Stimulated activated CD8-positive, alpha-beta memory T cell treated with anti-CD3 and anti-CD28 coated beads, Interleukin-2, amount 100 ng/mL, for 1 hour (primary cell): ENCODE measurements around the gene RTL5.
A peak's percentile ranks its signal among the peaks of the same experiment; 100 is the strongest.

Experiments
- DNase-seq, 2 donors: peaks; one replicate each; pipeline ENCODE4 v3.0.0-alpha.2; 2020; ENCODE audit warnings: low read depth in 2 of 2

The RTL5 gene

DNA sequence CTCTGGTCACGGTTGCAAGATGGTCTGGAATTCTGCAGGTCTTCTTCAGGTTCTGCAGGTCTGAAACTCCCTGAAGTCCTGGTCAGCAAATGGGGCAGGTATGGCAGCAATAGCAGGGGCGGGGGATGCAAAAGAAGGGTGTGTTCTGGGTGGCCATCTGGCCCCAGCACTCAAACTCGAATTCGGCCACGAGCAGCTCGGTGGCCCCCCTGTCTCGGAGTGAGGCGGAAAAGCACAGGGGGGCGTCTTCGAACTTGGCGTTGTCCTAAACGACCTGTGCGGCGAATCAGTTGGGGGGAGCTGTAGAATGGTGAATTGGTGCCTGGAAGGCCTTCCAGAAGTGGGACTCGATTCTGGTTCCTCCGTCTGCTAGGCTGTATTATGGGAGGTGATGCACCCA, 2.1 kb downstream of the RTL5 start:
- DNase-seq: no peak

GRCh38 chrX:72128881-72129280, 2.8 kb downstream of the RTL5 start:
- no peak for DNase-seq

- no peak for DNase-seq
Measured at GRCh38 chrX:72128183-72128834, 3.4 kb downstream of the RTL5 start.

- no peak for DNase-seq
Measured at GRCh38 chrX:72127332-72127731, 4.4 kb downstream of the RTL5 start.

DNA sequence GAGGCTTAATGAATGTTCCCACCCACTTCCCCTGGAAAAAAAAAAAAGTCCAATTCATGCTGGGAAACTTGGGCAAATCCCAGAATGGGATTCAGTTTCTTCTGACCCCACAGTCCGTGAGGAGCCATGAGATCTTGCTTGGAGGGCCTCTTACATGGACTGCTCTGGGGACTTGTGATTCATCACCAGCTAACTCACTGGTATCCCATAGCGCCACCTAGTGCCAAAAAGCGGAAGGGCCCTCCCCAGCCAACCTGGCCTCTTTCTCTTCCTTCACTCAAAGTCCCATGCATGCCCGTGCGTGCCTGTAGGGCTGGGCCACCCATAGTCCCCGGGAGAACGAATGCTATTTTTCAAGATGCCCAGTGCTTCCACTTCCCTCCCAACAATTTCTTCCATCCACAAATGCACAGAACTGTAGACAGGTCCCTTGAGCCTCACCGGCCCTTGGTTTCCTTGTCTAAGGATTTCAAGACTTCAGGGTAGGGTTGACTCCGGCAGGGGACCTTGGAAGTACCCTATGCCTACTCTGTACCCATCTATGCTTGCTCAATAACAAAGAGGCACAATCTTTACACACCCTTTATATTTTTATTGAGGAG, 5.1 kb downstream of the RTL5 start:
- peak; percentile 64 to 68 for DNase-seq

- no peak for DNase-seq
Measured at GRCh38 chrX:72126048-72126415, 5.7 kb downstream of the RTL5 start.

- no peak for DNase-seq
Measured at GRCh38 chrX:72125331-72126047, 6.2 kb downstream of the RTL5 start.

DNA sequence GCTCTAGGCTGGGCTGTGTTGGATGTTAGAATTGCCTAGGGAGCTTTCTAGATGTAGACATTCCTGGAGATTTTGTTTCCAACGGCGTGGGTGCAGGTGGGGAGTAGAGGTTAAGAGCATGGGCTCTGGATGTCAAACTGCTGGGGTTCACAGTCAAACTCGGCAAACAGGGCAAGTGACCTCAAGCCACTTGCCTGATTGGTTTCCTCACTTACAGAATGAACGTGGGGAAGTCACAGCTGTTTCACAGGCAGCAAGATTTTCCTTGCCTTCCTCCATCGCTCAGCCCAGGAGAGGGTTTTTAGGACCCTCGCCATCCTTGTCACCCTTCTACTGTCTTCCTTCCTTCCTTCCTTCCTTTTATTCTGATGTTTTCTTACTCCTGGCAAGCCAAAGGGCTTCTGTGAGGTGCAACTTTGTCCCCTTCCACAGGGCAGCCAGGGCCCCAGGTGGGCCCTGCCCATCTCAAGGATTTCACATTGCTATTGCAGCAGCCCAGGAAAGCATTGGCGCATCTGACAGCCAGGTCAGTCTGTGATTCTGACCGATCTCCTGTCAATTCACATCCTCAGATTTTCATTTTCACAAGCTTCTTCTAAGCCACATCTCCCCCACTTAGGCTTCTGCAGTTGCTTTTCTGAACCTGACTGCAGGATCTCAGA, 7.0 kb downstream of the RTL5 start:
- DNase-seq: no peak

DNA sequence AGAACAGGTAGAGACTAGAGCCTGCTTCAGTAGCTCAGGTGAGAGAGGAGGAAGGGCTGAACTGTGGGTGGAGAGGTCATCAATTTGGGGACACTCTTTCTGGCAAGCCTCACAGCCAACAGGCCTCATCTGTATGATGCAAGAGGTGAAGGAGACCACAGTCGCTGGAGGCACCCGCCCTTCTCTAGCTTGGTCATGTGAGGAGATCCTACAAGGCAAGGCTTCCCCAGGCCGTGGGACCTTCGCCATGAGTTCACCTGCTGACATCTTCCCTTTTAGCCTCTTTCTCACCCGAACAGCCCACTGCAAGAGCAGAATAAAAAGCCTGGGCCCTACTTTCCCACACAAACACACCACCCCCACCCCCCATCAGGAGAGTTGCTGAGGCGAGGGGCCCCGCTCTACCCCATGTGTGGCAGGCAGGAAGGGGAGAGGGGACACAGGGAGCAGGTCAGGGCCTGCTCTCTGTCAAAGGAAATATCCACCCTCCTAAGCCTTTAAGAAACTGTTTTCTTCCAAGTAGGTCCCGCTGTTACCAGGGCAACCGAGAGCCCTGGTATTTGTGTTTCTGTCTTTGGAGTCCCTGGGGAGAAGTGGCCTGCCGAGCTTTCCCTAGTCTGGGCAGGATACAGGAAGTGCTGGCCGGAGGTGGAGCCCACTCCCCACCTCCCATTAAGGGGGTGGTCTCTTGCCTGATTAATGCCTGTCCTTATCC, 8.1 kb downstream of the RTL5 start:
- DNase-seq: no peak

GRCh38 chrX:72122621-72123337, 8.9 kb downstream of the RTL5 start:
- no peak for DNase-seq

- no peak for DNase-seq
Measured at GRCh38 chrX:72121383-72121782, 10.3 kb downstream of the RTL5 start.

GRCh38 chrX:72120837-72121236, 10.9 kb downstream of the RTL5 start:
- DNase-seq: no peak

DNA sequence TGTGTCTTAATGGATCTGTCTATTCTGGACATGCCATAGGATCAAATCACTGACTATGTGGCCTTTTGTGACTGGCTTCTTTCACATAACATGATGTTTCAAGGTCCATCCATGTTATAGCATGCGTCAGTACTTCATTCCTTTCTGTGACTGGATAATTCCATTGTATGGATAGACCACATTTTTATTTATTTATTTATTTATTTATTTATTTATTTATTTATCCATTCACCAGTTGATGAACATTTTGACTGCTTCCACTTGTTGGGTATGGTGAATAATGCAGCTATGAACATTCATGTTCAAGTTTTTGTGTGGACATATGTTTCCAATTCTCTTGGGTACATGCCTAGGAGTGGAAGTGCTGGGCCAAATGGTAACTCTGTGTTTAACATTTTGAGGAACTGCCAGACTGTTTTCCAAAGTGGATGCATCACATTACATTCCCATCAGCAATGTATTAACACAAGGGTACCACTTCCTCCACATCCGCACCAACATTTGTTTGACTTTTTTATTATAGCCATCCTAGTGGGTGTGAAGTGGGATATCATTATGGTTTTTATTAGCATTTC, 14.0 kb downstream of the RTL5 start:
- no peak for DNase-seq

DNA sequence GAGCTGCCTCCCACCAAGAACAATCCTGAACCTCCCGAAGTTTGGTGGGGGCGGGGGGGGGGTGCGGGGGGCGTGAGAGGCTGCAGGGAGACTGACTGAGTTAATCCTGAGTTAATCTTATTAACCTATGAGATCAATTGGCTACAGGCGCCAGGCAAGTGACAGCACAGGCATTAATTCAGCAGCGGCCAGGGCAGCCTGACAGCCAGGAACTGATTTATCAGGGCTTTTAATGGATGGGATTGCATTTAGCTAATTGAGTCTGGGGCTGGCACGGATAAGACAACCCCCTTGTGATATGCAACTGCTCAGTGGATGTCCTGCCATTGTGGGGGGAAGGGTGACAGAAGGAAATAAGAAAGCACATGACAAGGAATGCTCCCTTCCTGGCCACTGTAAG, 16.3 kb downstream of the RTL5 start:
- DNase-seq: no peak

DNA sequence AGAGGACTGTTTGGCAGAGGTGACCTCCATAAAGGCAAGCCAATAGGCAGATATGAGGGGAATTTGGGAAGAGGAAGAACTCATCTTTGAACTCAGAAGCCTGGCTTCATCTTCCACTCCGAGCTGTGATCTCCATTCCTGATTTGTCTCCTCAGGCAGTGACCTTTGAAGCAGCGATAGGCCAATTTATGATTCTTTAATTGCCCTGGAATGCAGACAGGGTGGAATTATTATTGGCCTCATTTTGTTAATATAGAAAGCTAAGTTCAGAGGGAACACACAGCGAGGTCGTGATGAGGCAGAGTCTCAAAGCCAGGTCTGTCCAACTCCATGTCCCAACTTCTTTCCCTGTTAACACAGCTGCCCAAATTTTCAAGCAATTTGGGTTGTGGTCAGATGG, 16.9 kb downstream of the RTL5 start:
- no peak for DNase-seq

- DNase-seq: no peak
Measured at GRCh38 chrX:72114306-72114705, 17.4 kb downstream of the RTL5 start.

GRCh38 chrX:72113461-72113860, 18.3 kb downstream of the RTL5 start:
- DNase-seq: no peak

DNA sequence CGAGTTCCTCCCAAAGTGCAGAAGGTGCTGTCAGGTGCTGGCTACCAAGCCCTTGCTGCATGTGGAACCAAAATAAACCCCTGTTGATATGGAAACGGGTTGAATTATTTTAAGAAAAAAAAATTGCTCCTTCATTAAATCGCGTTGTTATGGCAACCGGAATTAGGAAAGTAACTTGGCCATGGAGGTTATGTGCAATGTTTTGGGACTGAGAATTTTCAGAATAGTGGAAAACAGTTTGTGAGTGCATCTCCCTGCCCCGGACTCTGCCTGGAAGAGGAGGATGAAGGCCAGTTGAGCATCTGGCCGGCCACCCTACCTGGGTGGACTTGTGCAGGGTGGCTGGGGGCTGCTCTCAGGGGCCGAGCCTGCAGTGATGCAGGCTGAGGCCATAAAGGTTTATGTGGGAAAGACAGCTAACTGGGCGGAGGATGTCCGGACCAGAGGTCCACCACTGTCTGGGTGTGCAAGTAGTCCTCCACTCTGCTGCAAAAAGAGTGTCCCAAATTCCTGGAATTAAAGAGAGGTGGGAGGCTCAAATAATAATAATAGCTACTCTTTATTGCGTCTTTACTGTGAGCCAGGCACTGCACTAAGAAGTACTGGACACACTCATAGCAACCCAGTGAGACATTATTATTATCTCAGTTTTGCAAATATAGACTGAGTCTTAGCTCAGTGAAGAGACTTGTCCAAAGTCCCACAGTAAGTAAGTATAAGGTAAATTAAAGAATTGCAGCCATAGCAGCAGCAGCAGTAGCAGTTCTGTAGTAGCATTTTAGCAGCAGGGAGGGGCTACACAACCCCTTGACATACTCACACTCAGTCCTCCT, 20.6 kb downstream of the RTL5 start:
- no peak for DNase-seq

GRCh38 chrX:72110051-72110875, 21.5 kb downstream of the RTL5 start:
- no peak for DNase-seq
